H1 (cell line): ENCODE results near the gene LCN12. TPM values are rescaled to one million over a fixed set of nuclear protein-coding genes. Genes with fewer than 3 reads are reported as not detected.

ENCODE experiments used
- CTCF ChIA-PET: fragments of 300-600 bp; sonication (Branson Sonifier 250); formaldehyde crosslinking; loops from one replicate; lab custom pipeline; 2021; ENCODE audit not compliant: partially characterized antibody; lab: Charles Lee
- POLR2A ChIA-PET: fragments of 300-600 bp; sonication (Branson Sonifier 250); formaldehyde crosslinking; loops from one replicate; lab custom pipeline; 2021; ENCODE audit warnings: inconsistent platforms; ENCODE audit not compliant: partially characterized antibody; lab: Charles Lee
- DNase-seq, 2 experiments: peaks; one replicate each; pipeline versions ENCODE4 v3.0.0 to v3.0.0-alpha.2; 2010 to 2022; ENCODE audit warnings: low spot score in 2 of 2, low read depth in 1 of 2, mixed read lengths in 1 of 2
- FAIRE-seq: peaks from 2 replicates; lab custom pipeline; 2011; peaks lifted over from hg19 to GRCh38; lab: Jason Lieb, UNC
- H2AFZ ChIP-seq: 2 replicates; pipeline ENCODE4 v1.8.1; 2012; ENCODE audit warnings: low read length, inconsistent platforms
- H2AK5ac ChIP-seq: 2 replicates; pipeline ENCODE4 v1.6.1; 2013; ENCODE audit warnings: low read depth, low read length
- H2BK120ac ChIP-seq: replicated peaks from 2 replicates; pipeline ENCODE3; 2013; ENCODE audit warnings: low read depth, low read length, inconsistent platforms
- H2BK12ac ChIP-seq: 2 replicates; pipeline ENCODE4 v1.6.1; 2013; ENCODE audit warnings: low read depth, low read length
- H2BK15ac ChIP-seq: 2 replicates; pipeline ENCODE4 v1.6.1; 2013; ENCODE audit warnings: low read length
- H2BK20ac ChIP-seq: 2 replicates; pipeline ENCODE4 v1.6.1; 2013; ENCODE audit warnings: low read length
- H2BK5ac ChIP-seq: 2 replicates; pipeline ENCODE4 v1.6.1; 2013; ENCODE audit warnings: low read depth, low read length
- H3K14ac ChIP-seq: 2 replicates; pipeline ENCODE4 v1.6.1; 2013; ENCODE audit warnings: inconsistent platforms; ENCODE audit not compliant: insufficient read length
- H3K18ac ChIP-seq: 2 replicates; pipeline ENCODE4 v1.6.1; 2013; ENCODE audit warnings: low read length; ENCODE audit errors: extremely low read depth
- H3K23ac ChIP-seq: 2 replicates; pipeline ENCODE4 v1.6.1; 2013; ENCODE audit warnings: inconsistent platforms; ENCODE audit not compliant: insufficient read length
- H3K23me2 ChIP-seq: 2 replicates; pipeline ENCODE4 v1.6.1; 2013; ENCODE audit warnings: low read depth, low read length
- H3K27ac ChIP-seq: 2 replicates; pipeline ENCODE4 v1.6.1; 2011; ENCODE audit warnings: low read depth, low read length, inconsistent platforms
- H3K27me3 ChIP-seq, 4 experiments: replicated peaks in 1 of 4; 1 replicate in 1 of 4; 2 replicates in 3 of 4; pipeline versions ENCODE4 v1.6.1 to v1.8.1; 2011 to 2013; ENCODE audit warnings: low read length in 3 of 4, mild to moderate bottlenecking in 3 of 4, inconsistent platforms in 2 of 4, mixed read lengths in 2 of 4, moderate library complexity in 1 of 4; ENCODE audit not compliant: control insufficient read depth in 3 of 4, insufficient read depth in 3 of 4; ENCODE audit errors: extremely low read depth in 1 of 4
- H3K36me3 ChIP-seq, 4 experiments: 2 replicates each; pipeline versions ENCODE4 v1.6.1 to v1.8.1; 2011 to 2013; ENCODE audit warnings: mild to moderate bottlenecking in 4 of 4, low read length in 3 of 4, moderate library complexity in 2 of 4, control low read depth in 1 of 4, inconsistent platforms in 1 of 4; ENCODE audit not compliant: insufficient read depth in 4 of 4, control insufficient read depth in 2 of 4
- H3K4ac ChIP-seq: replicated peaks from 2 replicates; pipeline ENCODE3; 2013; ENCODE audit warnings: low read length, low read depth, mixed read lengths, inconsistent platforms; ENCODE audit not compliant: insufficient read length
- H3K4me1 ChIP-seq, 4 experiments: replicated peaks in 1 of 4; 1 replicate in 1 of 4; 2 replicates in 3 of 4; pipeline versions ENCODE4 v1.6.1 to v1.8.1; 2011 to 2013; ENCODE audit warnings: low read length in 3 of 4, inconsistent platforms in 2 of 4, mixed read lengths in 1 of 4; ENCODE audit not compliant: insufficient read depth in 4 of 4, control insufficient read depth in 3 of 4
- H3K4me2 ChIP-seq, 2 experiments: 2 replicates each; pipeline versions ENCODE4 v1.6.1 to v1.8.1; 2011 to 2013; ENCODE audit warnings: low read depth in 2 of 2, low read length in 2 of 2, control low read depth in 1 of 2, inconsistent platforms in 1 of 2, mild to moderate bottlenecking in 1 of 2; ENCODE audit not compliant: insufficient read depth in 1 of 2
- H3K4me3 ChIP-seq, 4 experiments: fragments of 200-600, 300-600 bp in 1 of 4; sonication (generic), shearing (Covaris generic), sonication (Bioruptor Twin) in 1 of 4; 2 replicates each; pipeline versions ENCODE4 v1.5.1 to v1.8.1; 2011 to 2016; ENCODE audit warnings: low read length in 4 of 4, low read depth in 3 of 4, control low read depth in 2 of 4, inconsistent platforms in 2 of 4, mild to moderate bottlenecking in 2 of 4, mixed read lengths in 1 of 4, moderate library complexity in 1 of 4; ENCODE audit not compliant: insufficient read depth in 2 of 4; ENCODE audit errors: extremely low read depth in 1 of 4
- H3K56ac ChIP-seq: replicated peaks from 2 replicates; pipeline ENCODE3; 2013; ENCODE audit warnings: low read depth, mild to moderate bottlenecking, mixed read lengths, low read length, inconsistent platforms; ENCODE audit not compliant: insufficient read length
- H3K79me1 ChIP-seq: 2 replicates; pipeline ENCODE4 v1.6.1; 2013; ENCODE audit warnings: low read depth, low read length, control low read depth
- H3K79me2 ChIP-seq, 2 experiments: 2 replicates each; pipeline versions ENCODE4 v1.6.1 to v1.8.1; 2012 to 2013; ENCODE audit warnings: low read length in 2 of 2, mild to moderate bottlenecking in 2 of 2, inconsistent platforms in 1 of 2; ENCODE audit not compliant: insufficient read depth in 2 of 2, control insufficient read depth in 1 of 2
- H3K9ac ChIP-seq, 4 experiments: replicated peaks in 1 of 4; 1 replicate in 1 of 4; 2 replicates in 3 of 4; pipeline versions ENCODE4 v1.6.1 to v1.8.1; 2011 to 2013; ENCODE audit warnings: low read depth in 3 of 4, low read length in 3 of 4, control low read depth in 2 of 4, mild to moderate bottlenecking in 2 of 4, moderate library complexity in 2 of 4, inconsistent platforms in 1 of 4; ENCODE audit errors: extremely low read depth in 1 of 4
- H3K9me3 ChIP-seq, 2 experiments: 2 replicates each; pipeline versions ENCODE4 v1.6.1 to v1.8.1; 2012 to 2013; ENCODE audit warnings: mild to moderate bottlenecking in 2 of 2, moderate library complexity in 2 of 2, control low read depth in 1 of 2, inconsistent platforms in 1 of 2, low read depth in 1 of 2, low read length in 1 of 2, mixed read lengths in 1 of 2; ENCODE audit not compliant: insufficient read depth in 2 of 2
- H4K20me1 ChIP-seq, 2 experiments: replicated peaks in 1 of 2; 2 replicates each; pipeline versions ENCODE3 to v1.8.1; 2011 to 2013; ENCODE audit warnings: inconsistent platforms in 2 of 2, low read length in 2 of 2, mild to moderate bottlenecking in 1 of 2; ENCODE audit not compliant: insufficient read depth in 2 of 2, control insufficient read depth in 1 of 2
- H4K5ac ChIP-seq: 2 replicates; pipeline ENCODE4 v1.6.1; 2013; ENCODE audit warnings: low read length, low read depth, mixed read lengths, inconsistent platforms; ENCODE audit not compliant: insufficient read length
- H4K8ac ChIP-seq: 2 replicates; pipeline ENCODE4 v1.8.0; 2013; ENCODE audit warnings: mild to moderate bottlenecking, moderate library complexity, low read length, inconsistent platforms; ENCODE audit not compliant: insufficient read depth; ENCODE audit errors: extremely low read depth
- H4K91ac ChIP-seq: replicated peaks from 2 replicates; pipeline ENCODE3; 2013; ENCODE audit warnings: low read length, mixed read lengths, inconsistent platforms; ENCODE audit not compliant: insufficient read length
- BACH1 ChIP-seq: IDR thresholded peaks from 2 replicates; pipeline ENCODE4 v1.6.1; 2012; ENCODE audit warnings: low read length, improper control_type of control experiment
- CBX8 ChIP-seq: fragments of 300-800, 300-1000 bp; sonication (generic); IDR thresholded peaks from 2 replicates; pipeline ENCODE4 v1.7.1; 2016; ENCODE audit warnings: low read depth, low read length, borderline replicate concordance
- CHD1 ChIP-seq: IDR thresholded peaks from 2 replicates; pipeline ENCODE4 v1.6.1; 2012; ENCODE audit warnings: low read depth, low read length, improper control_type of control experiment
- CREB1 ChIP-seq: IDR thresholded peaks from 2 replicates; pipeline ENCODE4 v1.6.1; 2012; ENCODE audit warnings: inconsistent platforms
- CTCF ChIP-seq, 3 experiments: IDR thresholded peaks; 1 replicate in 2 of 3; 2 replicates in 1 of 3; pipeline versions ENCODE4 v1.5.1 to v1.6.1; 2011; ENCODE audit warnings: low read length in 3 of 3, mild to moderate bottlenecking in 3 of 3, inconsistent platforms in 2 of 3, low read depth in 1 of 3, moderate library complexity in 1 of 3; ENCODE audit not compliant: insufficient read depth in 1 of 3; ENCODE audit errors: control extremely low read depth in 1 of 3
- GTF2F1 ChIP-seq: IDR thresholded peaks from 2 replicates; pipeline ENCODE4 v1.6.1; 2012; ENCODE audit warnings: low read depth, low read length, improper control_type of control experiment, borderline replicate concordance
- HDAC2 ChIP-seq, 2 experiments: fragments of 300-600 bp in 1 of 2; sonication (generic) in 1 of 2; IDR thresholded peaks; 2 replicates each; pipeline ENCODE4 v1.6.1; 2011 to 2012; ENCODE audit warnings: low read depth in 2 of 2, low read length in 2 of 2, mild to moderate bottlenecking in 2 of 2, moderate library complexity in 2 of 2, borderline replicate concordance in 1 of 2, inconsistent platforms in 1 of 2
- JUN ChIP-seq: IDR thresholded peaks from 2 replicates; pipeline ENCODE4 v1.6.1; 2011; ENCODE audit warnings: low read depth, mild to moderate bottlenecking, improper control_type of control experiment, low read length
- JUND ChIP-seq: IDR thresholded peaks from 2 replicates; pipeline ENCODE4 v1.6.1; 2011; ENCODE audit warnings: mild to moderate bottlenecking, improper control_type of control experiment, low read length
- POLR2A ChIP-seq, 2 experiments: IDR thresholded peaks; 1 replicate in 1 of 2; 2 replicates in 1 of 2; pipeline ENCODE4 v1.6.1; 2011; ENCODE audit warnings: low read depth in 2 of 2, low read length in 2 of 2, mild to moderate bottlenecking in 2 of 2; ENCODE audit errors: control extremely low read depth in 1 of 2
- TAF7 ChIP-seq: optimal IDR thresholded peaks from 2 replicates; pipeline ENCODE3; 2011; ENCODE audit warnings: low read depth, mild to moderate bottlenecking, inconsistent platforms, low read length, moderate library complexity, borderline replicate concordance
- TCF12 ChIP-seq: IDR thresholded peaks from 2 replicates; pipeline ENCODE4 v1.6.1; 2011; ENCODE audit warnings: low read depth, mild to moderate bottlenecking, low read length
- whole genome bisulfite sequencing, 2 experiments: shearing (Covaris generic) in 1 of 2; methylation state at CpG; one replicate each; pipeline versions ENCODE4 v1.1.6 to v1.1.7; 2013 to 2015; ENCODE audit warnings: low lambda C conversion rate in 2 of 2, mixed read lengths in 2 of 2, inconsistent platforms in 1 of 2, low coverage in 1 of 2, missing lambda C conversion rate in 1 of 2; ENCODE audit not compliant: insufficient replicate concordance in 2 of 2, insufficient coverage in 1 of 2, insufficient read length in 1 of 2; ENCODE audit errors: extremely low coverage in 1 of 2, missing lambda C conversion rate in 1 of 2; 5-methylcytosine and 5-hydroxymethylcytosine counted together
- polyA plus RNA-seq, 7 experiments: library from polyadenylated mRNA; depleted of rRNA in 3 of 7; stranded (reverse) in 5 of 7; unstranded in 2 of 7; fragments of >200 nt in 5 of 7; fragments of 200-250 nt in 2 of 7; gene quantifications; 1 replicate in 5 of 7; 2 replicates in 1 of 7; 4 replicates in 1 of 7; pipeline versions ENCODE4 v1.2.1 to v1.2.3, GENCODE V29; 2011 to 2013; ENCODE audit warnings: missing spikeins in 2 of 7, mixed read lengths in 2 of 7
- total RNA-seq: library from RNA; stranded (reverse); fragmentation: NEBNext Ultra II Directional; extraction: Animal tissue kit (Norgen Biotek cat#: 25700); gene quantifications from 2 replicates; pipeline ENCODE4 v1.2.1, GENCODE V29; 2021

The LCN12 gene
- total and polyA plus RNA-seq, 2 of the 8 experiments (the other 6 are each of a cell fraction or from before 2014, with no cell fraction given): 1.1 to 1.7 TPM

GRCh38 chr9:136962163-136962562 is 10.1 kb downstream of the LCN12 start:
- Histone ChIP-seq H4K91ac (no peak overlapping the region), H3K4me3 (no peak overlapping the region), H3K36me3 (no peaks in the 10 kb centered on the region), H2AK5ac (no peak overlapping the region), H3K56ac (no peak overlapping the region), H3K14ac (no peak overlapping the region), H2BK12ac (no peak overlapping the region), H3K4me1 (peaks cover 0 to 9% (median 5%) of the 10 kb centered on the region in 4 experiments; a peak in 5 of 7 replicates), H2BK20ac (no peak overlapping the region), H3K79me1 (no peaks in the 10 kb centered on the region; the same call in 1 of the 2 replicates), H3K18ac (no peak overlapping the region), H3K23me2 (peaks cover 4% of the 10 kb centered on the region; the same call in 1 of the 2 replicates), H2BK15ac (no peak overlapping the region), H3K4me2 (no peak overlapping the region), H3K4ac (no peak overlapping the region), H2AFZ (no peak overlapping the region), H3K23ac (no peak overlapping the region), H2BK5ac (no peak overlapping the region), H3K27ac (no peak overlapping the region), H2BK120ac (no peak overlapping the region), H4K5ac (no peak overlapping the region), H3K9ac (no peak overlapping the region), H4K8ac (no peak overlapping the region), H3K27me3 (no peaks in the 10 kb centered on the region), H3K9me3 (no peaks in the 10 kb centered on the region), H3K79me2 (no peaks in the 10 kb centered on the region), H4K20me1 (no peaks in the 10 kb centered on the region)
- 90% methylated on average over 9 of the region's 9 CpGs; no CpG with 5 or more reads in 1 of the 2 experiments for WGBS, 2 experiments
- CTCF ChIA-PET: interaction anchor here (1.1 to 5.6 kb wide), 5 partner anchors 10 to 67 kb away, joined by 3 to 32 read pairs (median 9); partner anchors contain the start of genes LCN12 and PTGDS
- no peak for FAIRE-seq
- no peak for DNase-seq
- POLR2A ChIA-PET: interaction anchor here (1.5 kb wide), 1 partner anchor 24 kb away, joined by 3 read pairs; no protein-coding TSS in a partner anchor
- no peak for TF ChIP-seq BACH1
- TF ChIP-seq TCF12: no peak
- TF ChIP-seq CBX8: no peak
- TF ChIP-seq CREB1: no peak
- TF ChIP-seq CHD1: no peak
- TF ChIP-seq POLR2A (IDR thresholded peaks at IDR 0.05; ENCODE audit: control extremely low read depth in 1 of 2, low read depth in 2 of 2, low read length in 2 of 2): no peak
- no peak for TF ChIP-seq HDAC2 (IDR thresholded peaks at IDR 0.05; ENCODE audit: borderline replicate concordance in 1 of 2, low read depth in 2 of 2, low read length in 2 of 2)
- TF ChIP-seq TAF7: no peak
- no peak for TF ChIP-seq GTF2F1
- no peak for TF ChIP-seq JUND
- no peak for TF ChIP-seq CTCF (IDR thresholded peaks at IDR 0.05; ENCODE audit: control extremely low read depth in 1 of 3, insufficient read depth in 1 of 3, low read depth in 1 of 3, low read length in 3 of 3)
- TF ChIP-seq JUN: no peak
